A549 (cell line): Measurements from ENCODE around the gene ATP5PF. TPM values are rescaled to one million over a fixed set of nuclear protein-coding genes. Genes with fewer than 3 reads are reported as not detected.

ENCODE experiments used
- polyA plus RNA-seq, 4 experiments: library from polyadenylated mRNA; depleted of rRNA in 3 of 4; stranded (reverse); fragments of >200 nt; fragmentation: RNase III in 1 of 4; extraction: RNeasy Plus Mini Kit Qiagen cat#74134 plus additional on column Dnase treatment in 1 of 4; gene quantifications; 2 replicates in 3 of 4; 3 replicates in 1 of 4; pipeline ENCODE4 v1.2.3, GENCODE V29; 2011 to 2017

ATP5PF gene
- polyA plus RNA-seq, 2 of the 4 experiments (the other 2 are of a cell fraction), result 202 to 224 TPM

Other genes starting within 250 kb of the ATP5PF start
- 28.2 and 43.7 TPM in 2 replicates for gene MRPL39, start 127.4 kb downstream of the ATP5PF start, polyA plus RNA-seq (2011; rRNA removed)
- gene MRPL39, start 127.4 kb downstream of the ATP5PF start, polyA plus RNA-seq (2017; fragmentation: RNase III; extraction: RNeasy Plus Mini Kit Qiagen cat#74134 plus additional on column Dnase treatment), result 35.5 to 40.3 TPM (median 36.8 TPM) in 3 replicates
- 0.01 TPM in 1 of 2 replicates, not detected in the other for gene JAM2, start 95.6 kb downstream of the ATP5PF start, polyA plus RNA-seq (2011; rRNA removed)
- gene JAM2, start 95.6 kb downstream of the ATP5PF start, polyA plus RNA-seq (2017; fragmentation: RNase III; extraction: RNeasy Plus Mini Kit Qiagen cat#74134 plus additional on column Dnase treatment), result 0.01 TPM in 1 of 3 replicates, not detected in the others
- gene GABPA, start 68 bp upstream of the ATP5PF start, polyA plus RNA-seq (2011; rRNA removed), result 17.3 and 20.0 TPM in 2 replicates
- gene GABPA, start 68 bp upstream of the ATP5PF start, polyA plus RNA-seq (2017; fragmentation: RNase III; extraction: RNeasy Plus Mini Kit Qiagen cat#74134 plus additional on column Dnase treatment), result 6.9 to 7.3 TPM (median 7.1 TPM) in 3 replicates